ENCODE results near the gene DUSP22.

DUSP22 gene

GRCh38 chr6:311679-312220 is 19.5 kb downstream of the DUSP22 start:
- no peak for DNase-seq (ENCODE audit: low read depth)

GRCh38 chr6:313087-313486 is 20.8 kb downstream of the DUSP22 start:
- DNase-seq (ENCODE audit: low read depth), result no peak

GRCh38 chr6:313917-314316 is 21.6 kb downstream of the DUSP22 start:
- DNase-seq (ENCODE audit: low read depth), result no peak

GRCh38 chr6:314377-314776 is 22.1 kb downstream of the DUSP22 start:
- no peak for DNase-seq (ENCODE audit: low read depth)

GRCh38 chr6:315226-315625 is 22.9 kb downstream of the DUSP22 start:
- no peak for DNase-seq (ENCODE audit: low read depth)

GRCh38 chr6:315921-316752 is 23.9 kb downstream of the DUSP22 start:
- DNase-seq (ENCODE audit: low read depth), result no peak

GRCh38 chr6:316753-317038 is 24.4 kb downstream of the DUSP22 start:
- no peak for DNase-seq (ENCODE audit: low read depth)

GRCh38 chr6:317060-317447 is 24.8 kb downstream of the DUSP22 start:
- DNase-seq (ENCODE audit: low read depth), result no peak

- DNase-seq (ENCODE audit: low read depth), result no peak
Measured at GRCh38 chr6:317448-318144, 25.3 kb downstream of the DUSP22 start.

GRCh38 chr6:318243-318890 is 26.1 kb downstream of the DUSP22 start:
- no peak for DNase-seq (ENCODE audit: low read depth)

GRCh38 chr6:319177-320131 is 27.2 kb downstream of the DUSP22 start:
- DNase-seq (ENCODE audit: low read depth), result no peak

GRCh38 chr6:320351-321157 is 28.3 kb downstream of the DUSP22 start:
- no peak for DNase-seq (ENCODE audit: low read depth)

GRCh38 chr6:321158-321438 is 28.8 kb downstream of the DUSP22 start:
- DNase-seq (ENCODE audit: low read depth), result no peak

GRCh38 chr6:321536-322258 is 29.4 kb downstream of the DUSP22 start:
- DNase-seq (ENCODE audit: low read depth), result no peak

- DNase-seq (ENCODE audit: low read depth), result no peak
Measured at GRCh38 chr6:322259-322930, 30.1 kb downstream of the DUSP22 start.

GRCh38 chr6:322940-323729 is 30.8 kb downstream of the DUSP22 start:
- no peak for DNase-seq (ENCODE audit: low read depth)

GRCh38 chr6:323730-324088 is 31.4 kb downstream of the DUSP22 start:
- DNase-seq (ENCODE audit: low read depth), result no peak

GRCh38 chr6:324116-324728 is 31.9 kb downstream of the DUSP22 start:
- DNase-seq (ENCODE audit: low read depth), result no peak

GRCh38 chr6:324729-325125 is 32.4 kb downstream of the DUSP22 start:
- DNase-seq (ENCODE audit: low read depth), result no peak
